CD14-positive monocyte (primary cell): ENCODE results near the gene KRT38. TPM values are rescaled to one million over a fixed set of nuclear protein-coding genes. Genes with fewer than 3 reads are reported as not detected.

Experiments used
- DNase-seq, 3 donors: peaks; one replicate each; pipeline ENCODE4 v3.0.0-alpha.2; 2011 to 2022
- H2AFZ ChIP-seq: 2 replicates; pipeline ENCODE4 v1.6.0; 2012; ENCODE audit warnings: mild to moderate bottlenecking, low read depth, low read length, inconsistent platforms; ENCODE audit not compliant: insufficient read depth, poor library complexity, severe bottlenecking
- H3K27ac ChIP-seq, 2 donors: 1 replicate in 1 of 2; 2 replicates in 1 of 2; pipeline ENCODE4 v1.5.1; 2012 to 2013; ENCODE audit warnings: low read length in 2 of 2, control low read depth in 1 of 2, inconsistent platforms in 1 of 2, low read depth in 1 of 2, mild to moderate bottlenecking in 1 of 2
- H3K27me3 ChIP-seq, 2 donors: one replicate each; pipeline versions ENCODE4 v1.6.0 to v1.6.1; 2011 to 2013; ENCODE audit warnings: low read length in 2 of 2; ENCODE audit not compliant: control insufficient read depth in 2 of 2, insufficient read depth in 2 of 2
- H3K36me3 ChIP-seq, 2 donors: replicated peaks in 1 of 2; 1 replicate in 1 of 2; 2 replicates in 1 of 2; pipeline versions ENCODE4 v1.5.1 to v1.6.1; 2012 to 2013; ENCODE audit warnings: low read length in 2 of 2, control low read depth in 1 of 2, inconsistent platforms in 1 of 2, mild to moderate bottlenecking in 1 of 2; ENCODE audit not compliant: insufficient read depth in 2 of 2, control insufficient read depth in 1 of 2
- H3K4me1 ChIP-seq, 2 donors: 1 replicate in 1 of 2; 2 replicates in 1 of 2; pipeline versions ENCODE4 v1.5.1 to v1.6.1; 2012 to 2013; ENCODE audit warnings: low read length in 2 of 2, control low read depth in 1 of 2, inconsistent platforms in 1 of 2, mild to moderate bottlenecking in 1 of 2, moderate library complexity in 1 of 2; ENCODE audit not compliant: insufficient read depth in 2 of 2, control insufficient read depth in 1 of 2
- H3K4me2 ChIP-seq: replicated peaks from 2 replicates; pipeline ENCODE3; 2012; ENCODE audit warnings: low read length, moderate library complexity, mild to moderate bottlenecking; ENCODE audit not compliant: poor library complexity, severe bottlenecking; ENCODE audit errors: extremely low read depth
- H3K4me3 ChIP-seq, 3 experiments: fragments of 200-600 bp in 1 of 3; sonication (generic) in 1 of 3; replicated peaks in 1 of 3; 1 replicate in 2 of 3; 2 replicates in 1 of 3; pipeline ENCODE4 v1.5.1; 2011 to 2013; ENCODE audit warnings: low read length in 3 of 3, mild to moderate bottlenecking in 3 of 3, control low read depth in 2 of 3, low read depth in 2 of 3, inconsistent platforms in 1 of 3, moderate library complexity in 1 of 3
- H3K79me2 ChIP-seq: 2 replicates; pipeline ENCODE4 v1.6.0; 2012; ENCODE audit warnings: mild to moderate bottlenecking, control low read depth, inconsistent platforms, low read length, moderate library complexity; ENCODE audit not compliant: insufficient read depth
- H3K9ac ChIP-seq: 2 replicates; pipeline ENCODE4 v1.6.0; 2017; ENCODE audit warnings: low read length, mild to moderate bottlenecking; ENCODE audit not compliant: insufficient read depth, poor library complexity, severe bottlenecking
- H3K9me3 ChIP-seq, 2 donors: replicated peaks in 1 of 2; 1 replicate in 1 of 2; 2 replicates in 1 of 2; pipeline versions ENCODE4 v1.5.1 to v1.6.1; 2012 to 2013; ENCODE audit warnings: low read length in 2 of 2, control low read depth in 1 of 2; ENCODE audit not compliant: control insufficient read depth in 1 of 2, insufficient read depth in 1 of 2
- H4K20me1 ChIP-seq: 2 replicates; pipeline ENCODE4 v1.6.0; 2012; ENCODE audit warnings: mild to moderate bottlenecking, low read length, control low read depth, moderate library complexity; ENCODE audit not compliant: insufficient read depth
- H3K27ac Mint-ChIP-seq, 7 donors: one replicate each; pipeline ENCODE4 v1.8.0; 2020; ENCODE audit warnings: mild to moderate bottlenecking in 7 of 7, mixed read lengths in 7 of 7, moderate library complexity in 6 of 7, inconsistent platforms in 2 of 7
- H3K27me3 Mint-ChIP-seq, 3 donors: one replicate each; pipeline ENCODE4 v1.8.0; 2021 to 2022; ENCODE audit warnings: low read depth in 3 of 3, mild to moderate bottlenecking in 3 of 3, mixed read lengths in 3 of 3, moderate library complexity in 3 of 3, inconsistent platforms in 1 of 3
- H3K36me3 Mint-ChIP-seq, 2 donors: one replicate each; pipeline ENCODE4 v1.8.0; 2020; ENCODE audit warnings: mixed read lengths in 2 of 2, inconsistent platforms in 1 of 2, mild to moderate bottlenecking in 1 of 2
- H3K4me1 Mint-ChIP-seq: one replicate; pipeline ENCODE4 v1.8.0; 2020; ENCODE audit warnings: mild to moderate bottlenecking, mixed read lengths
- H3K4me3 Mint-ChIP-seq, 2 donors: one replicate each; pipeline ENCODE4 v1.8.0; 2020; ENCODE audit warnings: mild to moderate bottlenecking in 2 of 2, mixed read lengths in 2 of 2, moderate library complexity in 1 of 2
- H3K9me3 Mint-ChIP-seq, 7 donors: one replicate each; pipeline ENCODE4 v1.8.0; 2020 to 2022; ENCODE audit warnings: mixed read lengths in 7 of 7, mild to moderate bottlenecking in 6 of 7, moderate library complexity in 6 of 7, inconsistent platforms in 2 of 7
- CTCF ChIP-seq: fragments of 200-600 bp; IDR thresholded peaks from one replicate; pipeline ENCODE4 v1.8.0; 2022; ENCODE audit warnings: antibody characterized with exemption, mild to moderate bottlenecking
- WGBS: methylation state at CpG from one replicate; pipeline ENCODE4 v1.1.5; 2013; ENCODE audit warnings: missing lambda C conversion rate; ENCODE audit not compliant: insufficient coverage; 5-methylcytosine and 5-hydroxymethylcytosine counted together
- intact Hi-C, 2 donors: fragments of 100-400 bp; cut with micrococcal nuclease; formaldehyde crosslinking; loops; one replicate each; pipeline versions ENCODE4 v1.15.0 to v1.15.1; 2023
- polyA plus RNA-seq, 3 donors: library from polyadenylated mRNA; depleted of rRNA in 1 of 3; unstranded in 2 of 3; stranded (reverse) in 1 of 3; fragments of 300-500 nt in 2 of 3; fragments of >200 nt in 1 of 3; fragmentation: Illumina TruSeq in 2 of 3; gene quantifications; 1 replicate in 2 of 3; 2 replicates in 1 of 3; pipeline ENCODE4 v1.2.3, GENCODE V29; 2012 to 2021

The KRT38 gene
- polyA plus RNA-seq, 3 donors: not detected

GRCh38 chr17:41411072-41411840 lies 29.5 kb downstream of the KRT38 start:
- no peaks in the 10 kb centered on the region for H3K27me3 ChIP-seq
- peaks cover 8 to 11% (median 11%) of the 10 kb centered on the region in 3 donors for H3K27me3 Mint-ChIP-seq
- no peaks in the 10 kb centered on the region for H3K9me3 Mint-ChIP-seq
- H3K4me1 ChIP-seq: no peaks in the 10 kb centered on the region
- no peak overlapping the region for H3K27ac Mint-ChIP-seq
- no peak overlapping the region for H3K27ac ChIP-seq
- H3K79me2 ChIP-seq: no peaks in the 10 kb centered on the region
- no peak overlapping the region for H3K4me2 ChIP-seq
- H3K9me3 ChIP-seq: no peaks in the 10 kb centered on the region
- H3K4me3 ChIP-seq: no peak overlapping the region
- no peaks in the 10 kb centered on the region for H4K20me1 ChIP-seq
- WGBS: 98% methylated on average over 16 of the region's 20 CpGs
- no peaks in the 10 kb centered on the region for H3K36me3 Mint-ChIP-seq
- H3K36me3 ChIP-seq: no peaks in the 10 kb centered on the region
- no peak overlapping the region for H3K4me3 Mint-ChIP-seq
- intact Hi-C loops: no loop called here
- DNase-seq: no peak
- H2AFZ ChIP-seq: no peak overlapping the region
- H3K4me1 Mint-ChIP-seq: no peaks in the 10 kb centered on the region
- TF ChIP-seq CTCF: no peak
- H3K9ac ChIP-seq: no peak overlapping the region

GRCh38 chr17:41407226-41407625 lies 33.6 kb downstream of the KRT38 start:
- Histone ChIP-seq H4K20me1 (no peaks in the 10 kb centered on the region), H3K4me3 (no peak overlapping the region), H3K79me2 (no peaks in the 10 kb centered on the region), H3K4me1 (peaks cover 0 to 6% of the 10 kb centered on the region in 2 donors), H3K27ac (no peak overlapping the region), H3K36me3 (no peaks in the 10 kb centered on the region), H3K4me2 (no peak overlapping the region), H2AFZ (no peak overlapping the region), H3K27me3 (no peaks in the 10 kb centered on the region), H3K9me3 (no peaks in the 10 kb centered on the region), H3K9ac (no peak overlapping the region)
- Mint-ChIP-seq H3K9me3 (no peaks in the 10 kb centered on the region), H3K27me3 (peaks cover 1 to 7% (median 5%) of the 10 kb centered on the region in 3 donors), H3K27ac (no peak overlapping the region), H3K36me3 (no peaks in the 10 kb centered on the region), H3K4me1 (peaks cover 9% of the 10 kb centered on the region), H3K4me3 (no peak overlapping the region)
- no peak for TF ChIP-seq CTCF
- intact Hi-C loops: no loop called here
- no peak for DNase-seq
- WGBS: 91% methylated on average over 7 of the region's 10 CpGs
